HG03457 (cell line): ENCODE results near the gene FFAR2.

Source experiments
- ATAC-seq: cut with Tn5 transposase; IDR thresholded peaks from one replicate; pipeline ENCODE4 v1.9.1; 2021; ENCODE audit warnings: moderate number of reproducible peaks; ENCODE audit not compliant: unreplicated experiment

Gene FFAR2

GRCh38 chr19:35484252-35485036, 36.4 kb downstream of the FFAR2 start:
- ATAC-seq, result no peak

GRCh38 chr19:35486268-35486708, 38.2 kb downstream of the FFAR2 start:
- ATAC-seq, result no peak

GRCh38 chr19:35487656-35488182, 39.7 kb downstream of the FFAR2 start:
- no peak for ATAC-seq

- no peak for ATAC-seq
Measured at GRCh38 chr19:35488677-35489076, 40.6 kb downstream of the FFAR2 start.

- no peak for ATAC-seq
Measured at GRCh38 chr19:35490364-35490763, 42.3 kb downstream of the FFAR2 start, which contains the start of gene KRTDAP. TSS of gene KRTDAP (minus strand) at chr19:35490464. CDS start at chr19:35490442, 22 bp downstream.

- no peak for ATAC-seq
Measured at GRCh38 chr19:35491836-35492360, 43.8 kb downstream of the FFAR2 start.

- ATAC-seq, result no peak
Measured at GRCh38 chr19:35493971-35494370, 45.9 kb downstream of the FFAR2 start.

- ATAC-seq, result no peak
Measured at GRCh38 chr19:35495107-35496064, 47.3 kb downstream of the FFAR2 start.

GRCh38 chr19:35497406-35497805, 49.3 kb downstream of the FFAR2 start:
- ATAC-seq, result no peak

- ATAC-seq, result no peak
Measured at GRCh38 chr19:35498220-35498619, 50.2 kb downstream of the FFAR2 start.

GRCh38 chr19:35498984-35499527, 51.0 kb downstream of the FFAR2 start:
- ATAC-seq, result no peak

- ATAC-seq, result no peak
Measured at GRCh38 chr19:35500611-35501010, 52.6 kb downstream of the FFAR2 start.
